ENCODE measurements around the gene NOC4L. TPM values are rescaled to one million over a fixed set of nuclear protein-coding genes. Genes with fewer than 3 reads are reported as not detected.
A peak's percentile ranks its signal among the peaks of the same experiment; 100 is the strongest.

Gene NOC4L
- total RNA-seq, 1 donor from 2014 or later: 9.5 TPM

GRCh38 chr12:132152953-132153352 is 8.7 kb downstream of the NOC4L start:
- no peak for ATAC-seq (ENCODE audit: poor library complexity)
- peak; percentile 30 for DNase-seq

GRCh38 chr12:132153501-132154340 is 9.5 kb downstream of the NOC4L start:
- intact Hi-C loops (cut with DNase I): loop anchor here (10.0 kb wide), 2 partner anchors 261 to 491 kb away; no protein-coding TSS in a partner anchor
- peak; percentile 95 for ATAC-seq (ENCODE audit: poor library complexity)

More at GRCh38 chr12:132152953-132153352, 8.7 kb downstream of the NOC4L start:
- intact Hi-C loops (cut with DNase I): loop anchor here (10.0 kb wide), 2 partner anchors 262 to 492 kb away; no protein-coding TSS in a partner anchor

GRCh38 chr12:132154341-132154761 is 10.1 kb downstream of the NOC4L start:
- intact Hi-C loops (cut with DNase I): loop anchor here (10.0 kb wide), 2 partner anchors 260 to 490 kb away; no protein-coding TSS in a partner anchor
- ATAC-seq (ENCODE audit: poor library complexity): peak; percentile 16
- DNase-seq: peak; percentile 32

More at GRCh38 chr12:132153501-132154340, 9.5 kb downstream of the NOC4L start:
- peak; percentile 82 for DNase-seq

- DNase-seq: peak; percentile 26
- intact Hi-C loops (cut with DNase I): loop anchor here (10.0 kb wide), 2 partner anchors 260 to 490 kb away; no protein-coding TSS in a partner anchor
Observed at GRCh38 chr12:132154941-132155770, 10.9 kb downstream of the NOC4L start.

GRCh38 chr12:132155771-132156572 is 11.7 kb downstream of the NOC4L start:
- DNase-seq: no peak
- intact Hi-C loops (cut with DNase I): loop anchor here (10.0 kb wide), 2 partner anchors 259 to 489 kb away; no protein-coding TSS in a partner anchor
- no peak for ATAC-seq (ENCODE audit: poor library complexity)

More at GRCh38 chr12:132154941-132155770, 10.9 kb downstream of the NOC4L start:
- no peak for ATAC-seq (ENCODE audit: poor library complexity)

- DNase-seq: no peak
- ATAC-seq (ENCODE audit: poor library complexity): no peak
- intact Hi-C loops (cut with DNase I): loop anchor here (10.0 kb wide), 2 partner anchors 258 to 488 kb away; no protein-coding TSS in a partner anchor
Observed at GRCh38 chr12:132156573-132157325, 12.5 kb downstream of the NOC4L start.

GRCh38 chr12:132157733-132158409 is 13.6 kb downstream of the NOC4L start:
- DNase-seq (no peak), ATAC-seq (ENCODE audit: poor library complexity) (no peak)
- intact Hi-C loops (cut with DNase I): loop anchor here (10.0 kb wide), 2 partner anchors 257 to 487 kb away; no protein-coding TSS in a partner anchor

GRCh38 chr12:132158677-132159554 is 14.7 kb downstream of the NOC4L start:
- intact Hi-C loops (cut with DNase I): loop anchor here (10.0 kb wide), 2 partner anchors 256 to 486 kb away; no protein-coding TSS in a partner anchor
- ATAC-seq (ENCODE audit: poor library complexity): no peak
- peak; percentile 37 for DNase-seq

- no peak for ATAC-seq (ENCODE audit: poor library complexity)
- intact Hi-C loops (cut with DNase I): loop anchor here (10.0 kb wide), 2 partner anchors 255 to 485 kb away; no protein-coding TSS in a partner anchor
- peak; percentile 33 for DNase-seq
Observed at GRCh38 chr12:132159555-132160003, 15.3 kb downstream of the NOC4L start.

GRCh38 chr12:132160016-132160415 is 15.8 kb downstream of the NOC4L start:
- peak; percentile 38 for DNase-seq
- intact Hi-C loops (cut with DNase I): no loop called here
- no peak for ATAC-seq (ENCODE audit: poor library complexity)

- intact Hi-C loops (cut with DNase I): no loop called here
- DNase-seq (no peak), ATAC-seq (ENCODE audit: poor library complexity) (no peak)
Observed at GRCh38 chr12:132160601-132161035, 16.4 kb downstream of the NOC4L start.

- DNase-seq (peak; percentile 32), ATAC-seq (ENCODE audit: poor library complexity) (no peak)
- intact Hi-C loops (cut with DNase I): no loop called here
Observed at GRCh38 chr12:132161036-132161781, 17.0 kb downstream of the NOC4L start.

- intact Hi-C loops (cut with DNase I): no loop called here
- no peak for ATAC-seq (ENCODE audit: poor library complexity)
- peak; percentile 27 for DNase-seq
Observed at GRCh38 chr12:132161796-132162507, 17.7 kb downstream of the NOC4L start.

GRCh38 chr12:132162508-132163031 is 18.3 kb downstream of the NOC4L start:
- DNase-seq: peak; percentile 63
- ATAC-seq (ENCODE audit: poor library complexity): no peak
- intact Hi-C loops (cut with DNase I): no loop called here
